IMR-90 (cell line): ENCODE measurements around the gene ADARB2. TPM values are rescaled to one million over a fixed set of nuclear protein-coding genes. Genes with fewer than 3 reads are reported as not detected.

Experiments used
- ATAC-seq: fragments of 200-7000 bp; cut with Tn5 transposase; 2 replicates; pipeline ENCODE4 v1.9.1; 2020; ENCODE audit warnings: low read depth, mild to moderate bottlenecking, moderate library complexity
- BruUV-seq: library from RNA; stranded (reverse); fragments of 400-500 nt; replicated peaks from 2 replicates; lab custom pipeline; 2021; lab: Mats Ljungman, UMichigan
- CTCF ChIA-PET: fragments of 300-600 bp; formaldehyde crosslinking; extraction: SDS; loops from one replicate; lab custom pipeline; 2021; ENCODE audit warnings: antibody characterized with exemption; lab: Yijun Ruan, JAX
- POLR2A ChIA-PET: fragments of 300-600 bp; sonication (Branson Sonifier 250); formaldehyde crosslinking; loops from one replicate; lab custom pipeline; 2022; ENCODE audit warnings: antibody characterized with exemption; ENCODE audit not compliant: unreplicated experiment; lab: Charles Lee
- DNase-seq: peaks from one replicate; pipeline ENCODE4 v3.0.0; 2013
- H2AFZ ChIP-seq: replicated peaks from 2 replicates; pipeline ENCODE3; 2013; ENCODE audit warnings: low read length, mild to moderate bottlenecking; ENCODE audit not compliant: poor library complexity
- H2AK5ac ChIP-seq: 2 replicates; pipeline ENCODE4 v1.6.1; 2013; ENCODE audit warnings: low read depth, low read length, inconsistent platforms
- H2AK9ac ChIP-seq: replicated peaks from 2 replicates; pipeline ENCODE3; 2013; ENCODE audit warnings: mild to moderate bottlenecking, low read depth, low read length, moderate library complexity; ENCODE audit not compliant: poor library complexity
- H2BK120ac ChIP-seq: 2 replicates; pipeline ENCODE4 v1.6.1; 2013; ENCODE audit warnings: low read depth, low read length, inconsistent platforms
- H2BK15ac ChIP-seq: 3 replicates; pipeline ENCODE4 v1.6.1; 2013; ENCODE audit warnings: low read depth, low read length, inconsistent platforms
- H2BK20ac ChIP-seq: 2 replicates; pipeline ENCODE4 v1.6.1; 2013; ENCODE audit warnings: low read depth, mild to moderate bottlenecking, inconsistent platforms, low read length, moderate library complexity
- H2BK5ac ChIP-seq: 2 replicates; pipeline ENCODE4 v1.6.1; 2013; ENCODE audit warnings: mild to moderate bottlenecking, low read depth, low read length, inconsistent platforms; ENCODE audit not compliant: poor library complexity, severe bottlenecking
- H3K14ac ChIP-seq: replicated peaks from 2 replicates; pipeline ENCODE4 v1.6.1; 2013; ENCODE audit warnings: low read depth, low read length, inconsistent platforms
- H3K18ac ChIP-seq: 2 replicates; pipeline ENCODE4 v1.6.1; 2013; ENCODE audit warnings: low read depth, low read length, control low read depth
- H3K23ac ChIP-seq: 2 replicates; pipeline ENCODE4 v1.6.1; 2013; ENCODE audit warnings: low read depth, low read length, inconsistent platforms
- H3K27ac ChIP-seq: 2 replicates; pipeline ENCODE4 v1.5.1; 2013; ENCODE audit warnings: mild to moderate bottlenecking, control low read depth, low read length; ENCODE audit not compliant: insufficient read depth
- H3K27me3 ChIP-seq: 2 replicates; pipeline ENCODE4 v1.6.1; 2013; ENCODE audit warnings: low read length; ENCODE audit not compliant: control insufficient read depth, insufficient read depth
- H3K36me3 ChIP-seq: 2 replicates; pipeline ENCODE4 v1.6.1; 2013; ENCODE audit warnings: low read length, mixed read lengths; ENCODE audit not compliant: control insufficient read depth, insufficient read depth
- H3K4ac ChIP-seq: 2 replicates; pipeline ENCODE4 v1.6.1; 2013; ENCODE audit warnings: low read depth, low read length, inconsistent platforms
- H3K4me1 ChIP-seq: 2 replicates; pipeline ENCODE4 v1.6.1; 2013; ENCODE audit warnings: low read length, mixed read lengths; ENCODE audit not compliant: control insufficient read depth, insufficient read depth
- H3K4me2 ChIP-seq: 2 replicates; pipeline ENCODE4 v1.6.1; 2013; ENCODE audit warnings: low read depth, mild to moderate bottlenecking, control low read depth, low read length, moderate library complexity
- H3K4me3 ChIP-seq: 2 replicates; pipeline ENCODE4 v1.5.1; 2013; ENCODE audit warnings: low read depth, mild to moderate bottlenecking, control low read depth, low read length, moderate library complexity; ENCODE audit not compliant: insufficient read depth
- H3K56ac ChIP-seq: 2 replicates; pipeline ENCODE4 v1.6.1; 2013; ENCODE audit warnings: low read length, inconsistent platforms; ENCODE audit not compliant: insufficient read depth; ENCODE audit errors: extremely low read depth
- H3K79me1 ChIP-seq, 2 experiments: 2 replicates each; pipeline ENCODE4 v1.6.1; 2013; ENCODE audit warnings: low read length in 2 of 2, inconsistent platforms in 1 of 2, low read depth in 1 of 2
- H3K9ac ChIP-seq: 2 replicates; pipeline ENCODE4 v1.6.1; 2013; ENCODE audit warnings: low read depth, low read length, control low read depth
- H3K9me1 ChIP-seq: 2 replicates; pipeline ENCODE4 v1.6.1; 2013; ENCODE audit warnings: low read length, inconsistent platforms; ENCODE audit not compliant: insufficient read depth
- H3K9me3 ChIP-seq: 2 replicates; pipeline ENCODE4 v1.6.1; 2013; ENCODE audit warnings: low read length; ENCODE audit not compliant: control insufficient read depth, insufficient read depth
- H4K20me1 ChIP-seq: 2 replicates; pipeline ENCODE4 v1.6.1; 2013; ENCODE audit warnings: low read length, inconsistent platforms; ENCODE audit not compliant: insufficient read depth
- H4K5ac ChIP-seq: 2 replicates; pipeline ENCODE4 v1.6.1; 2013; ENCODE audit warnings: mild to moderate bottlenecking, low read depth, low read length, control low read depth
- H4K8ac ChIP-seq, 2 experiments: 2 replicates each; pipeline ENCODE4 v1.6.1; 2013; ENCODE audit warnings: low read depth in 2 of 2, low read length in 2 of 2, control low read depth in 1 of 2, inconsistent platforms in 1 of 2
- H4K91ac ChIP-seq: 2 replicates; pipeline ENCODE4 v1.6.1; 2013; ENCODE audit warnings: low read depth, low read length, inconsistent platforms; ENCODE audit not compliant: insufficient read depth
- ELK1 ChIP-seq: fragments of 150-350 bp; IDR thresholded peaks from 2 replicates; pipeline ENCODE4 v1.6.1; 2016; ENCODE audit warnings: low read depth, mild to moderate bottlenecking, low read length, moderate library complexity, borderline replicate concordance
- WGBS, 2 experiments: methylation state at CpG; one replicate each; pipeline versions ENCODE4 v1.1.5 to v1.1.7; 2013; ENCODE audit warnings: missing lambda C conversion rate in 2 of 2; ENCODE audit not compliant: insufficient read length in 1 of 2; ENCODE audit errors: extremely low coverage in 2 of 2; 5-methylcytosine and 5-hydroxymethylcytosine counted together
- dilution Hi-C: fragments of 300-500 bp; cut with HindIII; formaldehyde crosslinking; loops from one replicate; pipeline ENCODE4 v1.14.3; 2018; ENCODE audit warnings: low sequenced_read_pairs; ENCODE audit not compliant: unreplicated experiment
- in situ Hi-C: fragments of 300-500 bp; cut with MboI; formaldehyde crosslinking; loops from 3 replicates; pipeline ENCODE4 v1.14.3; 2019; ENCODE audit warnings: low sequenced_read_pairs, inconsistent platforms, mixed read lengths
- intact Hi-C: fragments of 100-400 bp; cut with micrococcal nuclease; formaldehyde crosslinking; loops from 2 replicates; pipeline ENCODE4 v1.10.0; 2022
- polyA plus RNA-seq, 3 experiments: library from polyadenylated mRNA; depleted of rRNA; stranded (reverse); fragments of >200 nt; gene quantifications; 2 replicates each; pipeline ENCODE4 v1.2.3, GENCODE V29; 2012; ENCODE audit warnings: low replicate concordance in 1 of 3
- total RNA-seq: library from RNA; depleted of rRNA; stranded (reverse); fragments of >200 nt; gene quantifications from 2 replicates; pipeline ENCODE4 v1.2.3, GENCODE V29; 2012

Gene ADARB2
- total and polyA plus RNA-seq, 2 of the 4 experiments (the other 2 are of a cell fraction) = not detected

- Histone ChIP-seq H3K18ac (no peak overlapping the region), H3K56ac (no peak overlapping the region), H2AFZ (no peak overlapping the region), H3K4me3 (no peak overlapping the region), H2BK120ac (no peak overlapping the region), H3K9me3 (peaks cover 70% of the 10 kb centered on the region), H3K4me2 (no peak overlapping the region), H3K27ac (no peak overlapping the region), H3K36me3 (no peaks in the 10 kb centered on the region), H2BK20ac (no peak overlapping the region), H3K27me3 (no peaks in the 10 kb centered on the region), H2AK9ac (no peak overlapping the region), H4K5ac (no peak overlapping the region), H4K91ac (no peak overlapping the region), H3K4ac (no peak overlapping the region), H4K8ac (no peak overlapping the region), H2BK5ac (no peak overlapping the region), H4K20me1 (no peaks in the 10 kb centered on the region), H3K9ac (no peak overlapping the region), H2BK15ac (no peak overlapping the region), H3K4me1 (no peaks in the 10 kb centered on the region), H3K14ac (no peak overlapping the region), H3K79me1 (no peaks in the 10 kb centered on the region), H3K9me1 (no peaks in the 10 kb centered on the region), H3K23ac (no peak overlapping the region), H2AK5ac (no peak overlapping the region)
- BruUV-seq = no TSS peak
- WGBS, 2 experiments = no CpG with 5 or more reads among the region's 11 CpGs
- CTCF ChIA-PET = no interaction called here
- no peak for ATAC-seq
- no peak for TF ChIP-seq ELK1
- in situ Hi-C loops = no loop called here
- POLR2A ChIA-PET = no interaction called here
- intact Hi-C loops = no loop called here
- dilution Hi-C loops = no loop called here
- no peak for DNase-seq
Measured at GRCh38 chr10:1399431-1400100, 337.8 kb downstream of the ADARB2 start.
